Stimulated activated naive CD8-positive, alpha-beta T cell treated with anti-CD3 and anti-CD28 coated beads, Interleukin-15, amount 100 ng/mL, for 72 hours (primary cell): Measurements from ENCODE around the gene MAP3K6.
A peak's percentile ranks its signal among the peaks of the same experiment; 100 is the strongest.

Source experiments
- ATAC-seq: fragments of 150-1000 bp; cut with Tn5 transposase; 2 replicates; pipeline ENCODE4 v1.10.0; 2021; ENCODE audit warnings: mild to moderate bottlenecking, moderate library complexity
- DNase-seq, 2 donors: peaks; one replicate each; pipeline ENCODE4 v3.0.0; 2021 to 2022
- H3K27ac Mint-ChIP-seq, 2 donors: one replicate each; pipeline ENCODE4 v1.8.0; 2022; ENCODE audit warnings: mild to moderate bottlenecking in 2 of 2, mixed read lengths in 2 of 2, moderate library complexity in 2 of 2
- H3K27me3 Mint-ChIP-seq: one replicate; pipeline ENCODE4 v1.8.0; 2022; ENCODE audit warnings: mixed read lengths
- H3K4me1 Mint-ChIP-seq: one replicate; pipeline ENCODE4 v1.8.0; 2022; ENCODE audit warnings: mild to moderate bottlenecking, mixed read lengths
- H3K4me3 Mint-ChIP-seq, 2 donors: one replicate each; pipeline ENCODE4 v1.8.0; 2022; ENCODE audit warnings: mild to moderate bottlenecking in 2 of 2, mixed read lengths in 2 of 2, moderate library complexity in 1 of 2
- H3K9me3 Mint-ChIP-seq, 2 donors: one replicate each; pipeline ENCODE4 v1.8.0; 2022; ENCODE audit warnings: mixed read lengths in 2 of 2

The MAP3K6 gene

DNA sequence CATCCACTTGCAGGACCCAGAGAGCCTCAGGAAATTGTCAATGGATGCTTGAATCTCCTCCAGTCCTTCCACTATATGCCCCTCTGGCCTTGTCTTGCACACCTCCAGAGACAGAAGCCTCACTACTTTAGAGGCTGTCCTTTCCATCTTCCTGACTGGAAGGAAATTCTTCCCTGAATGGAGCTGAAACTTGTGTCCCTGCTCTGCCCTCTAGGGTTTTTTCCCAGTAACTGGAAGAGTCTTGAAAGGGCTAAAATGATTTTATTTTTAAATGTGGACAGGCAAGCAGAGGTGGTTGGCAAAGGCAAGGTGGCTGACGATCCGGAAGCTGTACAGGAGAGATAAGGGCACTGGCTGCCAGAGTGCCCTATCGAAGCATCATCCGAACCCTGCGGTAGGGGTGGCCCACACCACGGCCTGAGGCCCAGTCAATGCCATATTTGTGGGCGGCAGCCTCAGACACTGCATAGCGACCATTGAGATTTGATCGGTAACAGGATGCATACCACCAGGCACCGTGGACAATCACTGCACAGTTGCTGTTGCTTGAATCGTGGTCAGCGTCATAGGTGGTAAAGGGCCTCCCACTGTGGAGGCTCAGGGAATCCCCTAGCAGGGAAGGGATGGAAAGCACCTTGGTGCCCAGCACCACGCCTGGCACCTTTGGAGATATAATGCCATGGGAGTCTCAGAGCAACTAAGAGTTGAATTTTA, 2.3 kb upstream of the MAP3K6 start:
- Mint-ChIP-seq H3K4me1 (peaks cover 45% of the 10 kb centered on the region), H3K27me3 (no peaks in the 10 kb centered on the region), H3K4me3 (no peak overlapping the region)

GRCh38 chr1:27367160-27367650, 444 bp upstream of the MAP3K6 start:
- Mint-ChIP-seq H3K4me1 (peaks cover 46% of the 10 kb centered on the region), H3K27ac (no peak overlapping the region), H3K27me3 (no peaks in the 10 kb centered on the region), H3K9me3 (no peaks in the 10 kb centered on the region), H3K4me3 (peak overlapping the region; percentile 74 to 79)
- ATAC-seq (no peak), DNase-seq (no peak)

More for the DNA sequence above, 2.3 kb upstream of the MAP3K6 start:
- peak overlapping the region in 1 of 2 donors; percentile 33 for H3K27ac Mint-ChIP-seq
- ATAC-seq (no peak), DNase-seq (no peak)
- no peaks in the 10 kb centered on the region for H3K9me3 Mint-ChIP-seq

DNA sequence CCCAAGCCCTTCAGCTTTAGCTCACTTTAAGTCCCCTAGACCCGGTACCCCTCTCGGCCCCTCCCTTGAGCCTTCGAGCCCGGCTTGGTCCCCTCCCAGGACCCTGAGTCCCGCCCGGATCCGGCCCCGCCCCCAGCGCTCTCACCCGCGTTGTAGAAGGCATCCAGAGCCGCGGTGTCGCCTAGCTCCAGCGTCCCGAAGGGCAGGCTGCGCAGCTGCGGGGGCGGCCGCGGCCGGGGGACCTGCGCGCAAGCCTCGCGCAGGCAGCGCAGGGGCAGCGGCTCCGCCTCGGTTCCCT, 699 bp downstream of the MAP3K6 start:
- H3K9me3 Mint-ChIP-seq: no peaks in the 10 kb centered on the region
- peaks cover 46% of the 10 kb centered on the region for H3K4me1 Mint-ChIP-seq
- H3K4me3 Mint-ChIP-seq: peak overlapping the region; percentile 87 to 95
- ATAC-seq: peak; percentile 79
- peak; percentile 82 to 83 for DNase-seq
- no peaks in the 10 kb centered on the region for H3K27me3 Mint-ChIP-seq
- H3K27ac Mint-ChIP-seq: peak overlapping the region; percentile 79 to 83

- peak overlapping the region; percentile 87 to 95 for H3K4me3 Mint-ChIP-seq
- H3K4me1 Mint-ChIP-seq: peaks cover 51% of the 10 kb centered on the region
- ATAC-seq (peak; percentile 77), DNase-seq (peak; percentile 73 to 75)
- no peaks in the 10 kb centered on the region for H3K9me3 Mint-ChIP-seq
- H3K27me3 Mint-ChIP-seq: no peaks in the 10 kb centered on the region
- H3K27ac Mint-ChIP-seq: peak overlapping the region; percentile 79 to 83
These were observed 1.2 kb downstream of the MAP3K6 start for GRCh38 chr1:27365372-27366112.

DNA sequence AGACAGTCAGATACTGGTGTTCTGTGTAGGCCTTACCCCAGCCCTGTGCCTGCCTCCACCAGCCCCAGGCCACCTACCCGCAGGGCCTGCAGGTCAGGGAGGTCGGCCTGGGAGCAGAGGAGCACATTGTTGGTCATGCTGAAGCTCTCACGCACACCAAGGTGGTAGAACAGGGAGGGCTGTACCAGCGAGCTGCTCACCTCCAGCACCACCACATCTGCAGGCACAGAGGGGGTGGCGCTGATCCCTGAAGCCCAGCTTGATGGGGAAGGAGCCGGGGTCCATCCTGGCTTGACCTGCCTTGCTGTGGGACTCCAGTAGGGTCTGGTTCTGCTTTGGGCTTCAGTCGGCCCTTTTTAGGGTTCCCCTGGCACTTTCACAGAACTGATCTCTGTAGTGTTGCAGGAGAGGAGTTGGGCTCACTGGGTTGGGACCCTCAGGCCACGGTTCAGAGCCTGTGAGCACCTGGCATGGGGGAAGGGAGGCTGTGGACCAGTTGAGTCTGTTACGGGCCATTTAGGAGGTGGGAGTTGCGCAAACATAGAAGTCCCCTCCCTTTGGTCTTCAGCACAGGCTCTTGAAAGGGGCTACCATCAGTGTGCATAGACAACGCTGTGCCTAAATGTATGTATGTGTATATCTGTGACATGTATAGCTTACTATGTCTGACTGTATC, 1.9 kb downstream of the MAP3K6 start:
- ATAC-seq (no peak), DNase-seq (no peak)
- no peaks in the 10 kb centered on the region for H3K9me3 Mint-ChIP-seq
- H3K4me3 Mint-ChIP-seq: peak overlapping the region in 1 of 2 donors; percentile 95
- H3K27ac Mint-ChIP-seq: peak overlapping the region in 1 of 2 donors; percentile 79
- peaks cover 54% of the 10 kb centered on the region for H3K4me1 Mint-ChIP-seq
- H3K27me3 Mint-ChIP-seq: no peaks in the 10 kb centered on the region

DNA sequence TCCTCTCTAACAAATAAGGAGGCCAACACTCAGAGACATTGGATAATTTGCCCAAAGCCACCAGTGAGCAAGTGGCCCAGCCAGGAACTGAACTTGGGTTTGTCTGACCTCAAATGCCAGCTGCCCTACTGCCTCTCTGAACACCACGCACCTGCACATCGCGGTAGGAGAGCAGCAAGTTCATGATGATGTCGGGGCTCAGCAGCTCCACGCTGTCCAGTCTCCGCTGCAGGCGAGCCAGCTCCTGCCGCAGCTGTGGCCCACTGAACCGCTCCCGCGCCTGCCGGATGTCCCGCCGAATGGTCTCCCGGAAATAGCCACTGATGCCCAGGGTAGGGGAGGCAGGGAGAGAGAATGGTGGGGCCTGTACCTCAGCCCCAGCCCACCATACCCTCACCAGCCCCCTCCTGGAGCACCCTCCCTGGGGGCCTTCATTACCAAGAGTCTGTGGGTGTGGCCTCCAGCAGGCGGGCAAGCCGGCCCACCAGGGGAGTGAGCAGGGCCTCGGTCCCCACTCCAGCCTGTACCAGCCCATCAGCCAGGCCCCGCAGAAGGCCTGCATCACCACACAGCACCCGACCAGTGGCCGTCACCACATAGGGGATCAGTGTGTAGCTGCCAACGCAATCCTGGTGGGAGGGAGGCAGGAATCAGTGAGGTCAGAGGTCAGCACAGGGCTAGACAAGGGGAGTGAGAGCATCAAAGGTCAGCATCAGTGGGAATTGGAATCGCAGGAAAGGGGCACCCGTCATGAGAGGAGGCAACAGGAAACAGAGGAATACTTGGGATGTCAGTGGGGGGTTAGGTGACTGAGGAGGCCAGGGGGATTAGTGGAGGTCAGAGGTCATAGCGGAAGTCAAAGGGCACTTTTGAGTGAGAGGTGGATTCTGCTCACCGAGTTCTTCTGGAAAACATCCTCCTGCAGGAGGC, 2.7 kb downstream of the MAP3K6 start:
- H3K4me1 Mint-ChIP-seq: peaks cover 54% of the 10 kb centered on the region
- H3K27ac Mint-ChIP-seq: no peak overlapping the region
- DNase-seq: no peak
- H3K4me3 Mint-ChIP-seq: no peak overlapping the region
- H3K27me3 Mint-ChIP-seq: peaks cover 4% of the 10 kb centered on the region
- ATAC-seq: no peak
- H3K9me3 Mint-ChIP-seq: no peaks in the 10 kb centered on the region

DNA sequence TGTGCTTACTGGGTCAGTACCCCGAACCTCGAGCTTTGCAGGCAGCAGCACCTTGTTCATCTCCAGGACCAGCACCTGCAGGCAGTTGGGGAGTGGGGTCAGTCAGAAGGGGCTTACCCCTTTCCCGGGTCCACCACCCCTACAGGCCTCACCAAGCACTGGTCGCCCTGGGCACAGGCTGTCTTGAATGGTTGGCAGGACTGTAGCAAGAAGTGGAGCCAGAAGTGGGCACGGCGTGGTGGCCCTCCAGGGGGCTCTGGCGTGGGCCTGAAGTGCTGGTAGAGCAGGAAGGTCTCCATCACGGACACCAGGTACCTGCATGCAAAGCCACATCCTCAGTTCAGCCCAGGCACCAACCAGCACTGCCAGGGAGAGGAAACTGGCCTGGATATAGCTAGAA, 5.2 kb downstream of the MAP3K6 start:
- no peak for ATAC-seq
- no peaks in the 10 kb centered on the region for H3K9me3 Mint-ChIP-seq
- no peak overlapping the region for H3K27ac Mint-ChIP-seq
- no peak overlapping the region for H3K4me3 Mint-ChIP-seq
- DNase-seq: no peak
- peaks cover 8% of the 10 kb centered on the region for H3K27me3 Mint-ChIP-seq
- peaks cover 62% of the 10 kb centered on the region for H3K4me1 Mint-ChIP-seq

DNA sequence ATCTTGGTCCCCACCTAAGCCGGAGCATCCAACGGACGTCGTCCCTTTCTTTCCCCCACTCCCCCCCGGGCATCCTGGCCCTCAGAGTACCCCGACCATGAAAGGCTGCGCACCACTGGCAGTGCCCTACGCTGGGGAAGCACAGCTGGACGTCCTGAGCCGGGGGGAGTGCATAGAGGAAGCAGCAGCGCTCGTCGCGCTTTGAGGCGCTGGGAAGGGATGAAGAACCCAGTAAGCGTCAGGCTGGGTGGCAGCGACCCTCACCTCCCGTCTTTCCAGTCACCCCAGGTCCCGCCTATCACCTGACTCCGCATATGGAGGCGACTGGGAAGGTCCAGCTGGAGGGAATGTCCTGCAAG, 5.7 kb downstream of the MAP3K6 start:
- H3K27me3 Mint-ChIP-seq: peaks cover 8% of the 10 kb centered on the region
- ATAC-seq (no peak), DNase-seq (no peak)
- peak overlapping the region in 1 of 2 donors; percentile 38 for H3K27ac Mint-ChIP-seq
- no peaks in the 10 kb centered on the region for H3K9me3 Mint-ChIP-seq
- H3K4me1 Mint-ChIP-seq: peaks cover 67% of the 10 kb centered on the region
- peak overlapping the region; percentile 79 for H3K4me3 Mint-ChIP-seq

GRCh38 chr1:27360159-27361043, 6.4 kb downstream of the MAP3K6 start:
- peak overlapping the region in 1 of 2 donors; percentile 38 for H3K27ac Mint-ChIP-seq
- ATAC-seq (peak; percentile 2), DNase-seq (peak in 1 of 2 donors; percentile 31)
- H3K9me3 Mint-ChIP-seq: no peaks in the 10 kb centered on the region
- H3K27me3 Mint-ChIP-seq: peaks cover 8% of the 10 kb centered on the region
- peaks cover 67% of the 10 kb centered on the region for H3K4me1 Mint-ChIP-seq
- H3K4me3 Mint-ChIP-seq: peak overlapping the region; percentile 79

- Mint-ChIP-seq H3K4me1 (peaks cover 65% of the 10 kb centered on the region), H3K9me3 (no peaks in the 10 kb centered on the region), H3K27ac (no peak overlapping the region)
These were observed 7.0 kb downstream of the MAP3K6 start for GRCh38 chr1:27359822-27360158.

GRCh38 chr1:27358928-27359313, 7.8 kb downstream of the MAP3K6 start:
- Mint-ChIP-seq H3K4me3 (no peak overlapping the region), H3K27ac (no peak overlapping the region), H3K27me3 (peaks cover 8% of the 10 kb centered on the region), H3K9me3 (no peaks in the 10 kb centered on the region), H3K4me1 (peaks cover 56% of the 10 kb centered on the region)
- DNase-seq (no peak), ATAC-seq (no peak)

More at GRCh38 chr1:27359822-27360158, 7.0 kb downstream of the MAP3K6 start:
- no peak for DNase-seq
- H3K4me3 Mint-ChIP-seq: peak overlapping the region; percentile 79
- H3K27me3 Mint-ChIP-seq: peaks cover 8% of the 10 kb centered on the region
- peak; percentile 11 for ATAC-seq

- Mint-ChIP-seq H3K27me3 (peaks cover 8% of the 10 kb centered on the region), H3K27ac (peak overlapping the region in 1 of 2 donors; percentile 90), H3K4me1 (peaks cover 56% of the 10 kb centered on the region), H3K9me3 (no peaks in the 10 kb centered on the region), H3K4me3 (peak overlapping the region in 1 of 2 donors; percentile 84)
- DNase-seq (no peak), ATAC-seq (no peak)
These were observed 8.5 kb downstream of the MAP3K6 start for GRCh38 chr1:27358038-27358927.

DNA sequence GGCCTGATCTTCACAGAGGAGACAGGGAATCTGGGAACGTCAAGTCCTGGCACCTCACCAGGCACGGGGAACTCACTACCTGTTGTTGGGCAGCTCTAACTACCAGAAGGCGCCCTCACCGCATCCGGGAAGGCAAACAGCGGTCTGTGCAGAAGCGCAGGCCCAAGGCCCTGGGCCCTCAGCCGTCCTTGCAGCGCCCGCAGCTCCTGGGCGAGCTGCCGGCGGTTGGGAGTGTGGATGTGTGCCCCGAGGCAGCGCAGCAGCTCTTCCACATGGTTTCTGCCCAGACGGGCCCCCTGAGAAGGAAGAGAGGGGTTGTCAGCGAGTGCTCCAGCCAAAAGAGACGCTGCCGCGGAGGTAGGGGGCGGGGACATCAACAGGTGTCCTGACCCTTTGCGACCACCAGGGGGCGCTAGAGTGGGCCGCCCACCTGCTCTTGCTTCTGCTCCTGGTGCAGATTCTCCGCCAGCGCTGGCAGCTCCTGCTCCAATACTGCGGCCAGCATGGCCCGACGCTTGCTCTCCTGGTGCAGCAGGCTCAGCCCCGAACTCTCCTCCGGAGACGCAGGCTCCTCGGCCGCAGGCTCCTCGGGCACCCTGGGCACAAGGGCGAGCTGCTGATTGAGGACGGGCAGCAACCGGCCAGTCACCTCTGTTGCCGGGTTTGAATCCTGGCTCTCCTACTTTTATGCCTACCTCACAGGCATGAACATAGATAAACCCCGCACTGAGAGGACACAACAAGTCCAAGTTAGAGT, 9.3 kb downstream of the MAP3K6 start:
- DNase-seq (peak; percentile 86 to 87), ATAC-seq (peak; percentile 68)
- H3K4me3 Mint-ChIP-seq: peak overlapping the region; percentile 78 to 84
- peaks cover 8% of the 10 kb centered on the region for H3K27me3 Mint-ChIP-seq
- no peaks in the 10 kb centered on the region for H3K9me3 Mint-ChIP-seq
- H3K27ac Mint-ChIP-seq: peak overlapping the region; percentile 46 to 90
- peaks cover 56% of the 10 kb centered on the region for H3K4me1 Mint-ChIP-seq
